ENCODE measurements around the gene SNRPA1.

DNA sequence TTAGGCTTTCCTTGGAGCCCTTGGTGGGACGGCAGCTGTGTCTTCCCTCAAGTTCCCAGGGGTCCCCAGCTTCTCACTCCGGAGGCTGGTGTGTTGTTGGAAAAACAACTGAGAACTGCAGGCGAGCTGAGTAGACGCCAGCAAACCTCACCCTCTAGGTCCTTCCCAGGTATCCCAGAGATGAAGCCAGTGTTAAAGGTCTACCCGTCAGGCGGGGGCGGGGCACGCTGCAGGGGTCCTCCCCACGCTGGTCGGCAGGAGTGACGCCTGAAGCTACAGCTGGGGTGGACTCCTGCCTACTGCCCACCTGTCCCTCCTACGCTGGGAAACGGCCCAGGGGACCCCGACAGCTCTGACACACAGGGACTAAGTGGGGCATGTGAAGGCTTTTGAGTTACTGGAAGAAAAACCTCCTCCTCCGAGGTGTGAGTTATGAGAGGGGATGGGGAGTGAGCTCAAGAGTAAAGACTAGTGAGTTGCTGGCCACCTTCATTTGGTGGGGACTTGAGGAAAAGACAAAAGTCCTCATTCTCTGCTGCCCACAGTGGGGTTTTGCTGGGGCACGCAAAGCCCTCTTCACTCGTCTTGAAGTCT is 32.2 kb upstream of the SNRPA1 start:
- TF ChIP-seq GATA2 (IDR thresholded peaks at IDR 0.05; ENCODE audit: low read depth, low read length) (no peak), GATA3 (IDR thresholded peaks at IDR 0.05; ENCODE audit: low read depth, low read length) (no peak)
